Adrenal gland (tissue), 5 donors: Measurements from ENCODE around the gene CD7.

Experiments
- POLR2A ChIP-seq, 2 donors: fragments of 450-650 bp; IDR thresholded peaks; one replicate each; pipeline ENCODE4 v1.6.1; 2017; ENCODE audit warnings: antibody characterized with exemption in 2 of 2, mild to moderate bottlenecking in 2 of 2, moderate library complexity in 1 of 2
- TF ChIP-seq, protein P1 (sequence below), 6 experiments: fragments of 450-650 bp in 4 of 6; fragments of 200-600 bp in 2 of 6; sonication (generic) in 1 of 6; IDR thresholded peaks; 1 replicate in 5 of 6; 2 replicates in 1 of 6; pipeline versions ENCODE4 v1.5.1 to v1.8.0; 2016 to 2021; ENCODE audit warnings: antibody characterized with exemption in 6 of 6, mild to moderate bottlenecking in 2 of 6, moderate library complexity in 1 of 6
- donor health status: DM: no; HTN: no; CAD: no.

DNA sequence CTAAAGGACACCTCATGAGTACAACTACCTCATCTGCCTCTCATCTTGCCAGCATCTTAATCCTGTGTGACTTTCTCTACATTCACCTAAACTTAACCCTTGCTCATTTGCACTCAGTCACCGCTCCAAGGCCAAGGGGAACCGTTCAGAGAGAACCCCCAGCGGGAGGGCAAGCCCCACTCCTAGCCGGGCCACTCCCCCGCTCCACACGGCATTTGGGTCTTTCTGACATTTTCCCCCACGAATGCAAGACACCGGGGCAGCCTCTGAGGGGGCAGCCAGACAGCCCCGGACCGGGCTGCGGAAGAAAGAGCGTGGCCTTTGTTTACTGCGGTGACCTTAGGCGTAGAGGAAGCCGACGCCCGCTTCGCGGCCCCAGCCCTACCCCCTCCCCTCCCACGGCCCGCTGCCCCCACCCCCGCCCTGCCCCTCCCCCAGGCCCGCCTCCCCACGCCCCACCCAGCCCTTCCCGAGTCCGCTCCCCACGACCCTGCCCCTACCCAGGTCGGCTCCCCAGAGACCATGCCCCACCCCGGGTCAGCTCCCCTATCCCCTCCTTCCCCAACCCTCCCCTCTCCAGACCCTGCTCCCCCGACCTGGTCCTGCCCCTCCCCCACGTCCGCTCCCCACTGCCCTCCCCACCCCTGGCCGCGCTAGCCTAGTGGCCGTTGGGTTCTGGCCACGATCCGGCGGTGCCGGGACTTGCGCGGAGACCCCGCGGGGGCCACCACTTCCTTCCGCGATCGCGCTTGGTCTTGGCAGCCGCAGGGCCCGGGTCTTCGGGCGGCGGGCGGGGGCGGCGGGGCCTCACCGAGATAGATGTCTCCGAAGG, 44.7 kb downstream of the CD7 start:
- no peak for TF ChIP-seq POLR2A (IDR thresholded peaks at IDR 0.05)
- TF ChIP-seq, protein P1, sequence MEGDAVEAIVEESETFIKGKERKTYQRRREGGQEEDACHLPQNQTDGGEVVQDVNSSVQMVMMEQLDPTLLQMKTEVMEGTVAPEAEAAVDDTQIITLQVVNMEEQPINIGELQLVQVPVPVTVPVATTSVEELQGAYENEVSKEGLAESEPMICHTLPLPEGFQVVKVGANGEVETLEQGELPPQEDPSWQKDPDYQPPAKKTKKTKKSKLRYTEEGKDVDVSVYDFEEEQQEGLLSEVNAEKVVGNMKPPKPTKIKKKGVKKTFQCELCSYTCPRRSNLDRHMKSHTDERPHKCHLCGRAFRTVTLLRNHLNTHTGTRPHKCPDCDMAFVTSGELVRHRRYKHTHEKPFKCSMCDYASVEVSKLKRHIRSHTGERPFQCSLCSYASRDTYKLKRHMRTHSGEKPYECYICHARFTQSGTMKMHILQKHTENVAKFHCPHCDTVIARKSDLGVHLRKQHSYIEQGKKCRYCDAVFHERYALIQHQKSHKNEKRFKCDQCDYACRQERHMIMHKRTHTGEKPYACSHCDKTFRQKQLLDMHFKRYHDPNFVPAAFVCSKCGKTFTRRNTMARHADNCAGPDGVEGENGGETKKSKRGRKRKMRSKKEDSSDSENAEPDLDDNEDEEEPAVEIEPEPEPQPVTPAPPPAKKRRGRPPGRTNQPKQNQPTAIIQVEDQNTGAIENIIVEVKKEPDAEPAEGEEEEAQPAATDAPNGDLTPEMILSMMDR (IDR thresholded peaks at IDR 0.05), result no peak
